ENCODE measurements around the gene NLRC5.

- TF ChIP-seq CTCF (IDR thresholded peaks at IDR 0.05; ENCODE audit: low read length) (no peak), EZH2 (optimal IDR thresholded peaks at IDR 0.05; ENCODE audit: low read depth, low read length) (no peak)
Measured at GRCh38 chr16:57008440-57008839, 19.1 kb downstream of the NLRC5 start.
